Measurements from ENCODE around the gene NTMT1. TPM values are rescaled to one million over a fixed set of nuclear protein-coding genes. Genes with fewer than 3 reads are reported as not detected.

The NTMT1 gene
- total RNA-seq, 1 donor from 2014 or later: 55.1 TPM

DNA sequence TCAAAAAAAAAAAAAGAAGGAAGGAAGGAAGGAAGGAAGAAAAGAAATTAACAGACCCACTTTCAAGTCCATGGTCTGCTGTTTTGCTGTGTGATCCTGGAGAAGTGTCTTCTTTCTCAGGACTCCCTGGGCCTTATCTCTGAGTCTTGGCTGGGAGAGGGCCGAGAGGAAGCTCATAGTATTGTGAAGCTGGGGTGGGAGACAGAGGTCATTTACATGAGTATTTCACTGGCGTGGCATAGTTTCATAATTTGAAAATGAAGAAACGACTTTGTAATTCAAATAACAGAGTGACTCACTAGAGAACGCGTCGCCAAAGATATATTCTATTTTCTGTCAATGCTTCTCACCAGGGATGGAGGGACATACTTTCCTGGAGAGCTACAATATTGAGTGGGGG, 2.6 kb upstream of the NTMT1 start:
- no peaks in the 10 kb centered on the region for H3K27me3 ChIP-seq (ENCODE audit: insufficient read depth, low read length)
- peaks cover 5% of the 10 kb centered on the region for H3K27me3 Mint-ChIP-seq (ENCODE audit: low read depth, unreplicated experiment)
- no peak overlapping the region for H3K27ac Mint-ChIP-seq (ENCODE audit: unreplicated experiment)
- H3K4me3 Mint-ChIP-seq (ENCODE audit: unreplicated experiment): no peak overlapping the region
- no peaks in the 10 kb centered on the region for H3K9me3 Mint-ChIP-seq (ENCODE audit: unreplicated experiment)
- H3K4me3 ChIP-seq (ENCODE audit: insufficient read depth, low read depth, low read length): no peak overlapping the region
- H3K9ac ChIP-seq (ENCODE audit: low read length): no peak overlapping the region
- H4K20me1 ChIP-seq (ENCODE audit: insufficient read depth, low read length): peaks cover 20% of the 10 kb centered on the region
- H3K27ac ChIP-seq (ENCODE audit: low read depth, low read length): no peak overlapping the region
- H3K9me3 ChIP-seq (ENCODE audit: insufficient read depth, low read depth, low read length): no peaks in the 10 kb centered on the region
- H3K4me2 ChIP-seq (ENCODE audit: low read length): peak overlapping the region; percentile 23
- no peaks in the 10 kb centered on the region for H3K36me3 ChIP-seq (ENCODE audit: insufficient read depth, low read length)
- H3K4me1 Mint-ChIP-seq (ENCODE audit: low read depth, unreplicated experiment): peaks cover 17% of the 10 kb centered on the region
- H3K36me3 Mint-ChIP-seq (ENCODE audit: low read depth, unreplicated experiment): peaks cover 2% of the 10 kb centered on the region
- peaks cover 24% of the 10 kb centered on the region for H3K79me2 ChIP-seq (ENCODE audit: insufficient read depth, low read length)
- H3K4me1 ChIP-seq (ENCODE audit: insufficient read depth, low read length): peaks cover 37% of the 10 kb centered on the region
- DNase-seq (ENCODE audit: low read depth) (peak; percentile 45), FAIRE-seq (no peak)
- H2AFZ ChIP-seq (ENCODE audit: low read depth, low read length): peak overlapping the region; percentile 13
- TF ChIP-seq EZH2 (IDR thresholded peaks at IDR 0.05; ENCODE audit: insufficient read depth, low read length): no peak
- TF ChIP-seq, protein P1, sequence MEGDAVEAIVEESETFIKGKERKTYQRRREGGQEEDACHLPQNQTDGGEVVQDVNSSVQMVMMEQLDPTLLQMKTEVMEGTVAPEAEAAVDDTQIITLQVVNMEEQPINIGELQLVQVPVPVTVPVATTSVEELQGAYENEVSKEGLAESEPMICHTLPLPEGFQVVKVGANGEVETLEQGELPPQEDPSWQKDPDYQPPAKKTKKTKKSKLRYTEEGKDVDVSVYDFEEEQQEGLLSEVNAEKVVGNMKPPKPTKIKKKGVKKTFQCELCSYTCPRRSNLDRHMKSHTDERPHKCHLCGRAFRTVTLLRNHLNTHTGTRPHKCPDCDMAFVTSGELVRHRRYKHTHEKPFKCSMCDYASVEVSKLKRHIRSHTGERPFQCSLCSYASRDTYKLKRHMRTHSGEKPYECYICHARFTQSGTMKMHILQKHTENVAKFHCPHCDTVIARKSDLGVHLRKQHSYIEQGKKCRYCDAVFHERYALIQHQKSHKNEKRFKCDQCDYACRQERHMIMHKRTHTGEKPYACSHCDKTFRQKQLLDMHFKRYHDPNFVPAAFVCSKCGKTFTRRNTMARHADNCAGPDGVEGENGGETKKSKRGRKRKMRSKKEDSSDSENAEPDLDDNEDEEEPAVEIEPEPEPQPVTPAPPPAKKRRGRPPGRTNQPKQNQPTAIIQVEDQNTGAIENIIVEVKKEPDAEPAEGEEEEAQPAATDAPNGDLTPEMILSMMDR (IDR thresholded peaks at IDR 0.05; ENCODE audit: insufficient read depth, low read depth, low read length): no peak

DNA sequence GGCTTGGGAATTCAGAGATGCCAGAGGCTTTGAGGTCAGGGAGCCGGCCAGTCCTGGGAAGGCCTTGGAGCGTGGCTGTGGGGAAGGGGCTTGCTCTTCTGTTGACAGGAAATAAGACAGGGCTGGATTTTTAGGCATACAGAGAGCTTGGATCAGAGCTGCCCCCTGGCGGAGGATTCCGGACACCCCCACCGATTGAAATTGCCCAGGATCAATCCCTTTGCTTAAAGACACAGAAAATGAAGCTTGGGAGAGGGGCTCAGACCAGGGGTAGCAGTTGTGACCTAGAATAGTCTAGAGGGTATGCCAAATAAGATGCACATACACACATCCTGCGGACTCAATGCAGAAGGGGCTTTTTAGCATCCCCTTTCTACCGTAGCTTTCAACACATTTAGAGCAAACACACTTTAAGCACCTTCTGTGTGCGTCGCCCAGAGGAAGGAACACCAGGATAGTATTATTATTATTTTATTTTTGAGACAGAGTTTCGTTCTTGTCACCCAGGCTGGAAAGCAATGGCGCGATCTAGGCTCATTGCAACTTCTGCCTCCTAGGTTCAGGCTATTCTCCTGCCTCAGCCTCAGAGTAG, 1.7 kb upstream of the NTMT1 start:
- Histone ChIP-seq H3K79me2 (ENCODE audit: insufficient read depth, low read length) (peaks cover 34% of the 10 kb centered on the region), H3K9ac (ENCODE audit: low read length) (no peak overlapping the region), H3K4me1 (ENCODE audit: insufficient read depth, low read length) (peaks cover 41% of the 10 kb centered on the region), H3K27ac (ENCODE audit: low read depth, low read length) (no peak overlapping the region), H3K4me2 (ENCODE audit: low read length) (no peak overlapping the region), H3K36me3 (ENCODE audit: insufficient read depth, low read length) (no peaks in the 10 kb centered on the region), H3K4me3 (ENCODE audit: insufficient read depth, low read depth, low read length) (no peak overlapping the region), H3K27me3 (ENCODE audit: insufficient read depth, low read length) (no peaks in the 10 kb centered on the region), H4K20me1 (ENCODE audit: insufficient read depth, low read length) (peaks cover 29% of the 10 kb centered on the region), H3K9me3 (ENCODE audit: insufficient read depth, low read depth, low read length) (no peaks in the 10 kb centered on the region), H2AFZ (ENCODE audit: low read depth, low read length) (no peak overlapping the region)
- Mint-ChIP-seq H3K9me3 (ENCODE audit: unreplicated experiment) (no peaks in the 10 kb centered on the region), H3K36me3 (ENCODE audit: low read depth, unreplicated experiment) (peaks cover 2% of the 10 kb centered on the region), H3K27ac (ENCODE audit: unreplicated experiment) (peak overlapping the region; percentile 69), H3K4me1 (ENCODE audit: low read depth, unreplicated experiment) (peaks cover 26% of the 10 kb centered on the region), H3K4me3 (ENCODE audit: unreplicated experiment) (peak overlapping the region; percentile 57), H3K27me3 (ENCODE audit: low read depth, unreplicated experiment) (peaks cover 5% of the 10 kb centered on the region)
- DNase-seq (ENCODE audit: low read depth): peak; percentile 21
- TF ChIP-seq, protein P1 (IDR thresholded peaks at IDR 0.05; ENCODE audit: insufficient read depth, low read depth, low read length): peak; percentile 72
- TF ChIP-seq EZH2 (IDR thresholded peaks at IDR 0.05; ENCODE audit: insufficient read depth, low read length): no peak
- FAIRE-seq: no peak

DNA sequence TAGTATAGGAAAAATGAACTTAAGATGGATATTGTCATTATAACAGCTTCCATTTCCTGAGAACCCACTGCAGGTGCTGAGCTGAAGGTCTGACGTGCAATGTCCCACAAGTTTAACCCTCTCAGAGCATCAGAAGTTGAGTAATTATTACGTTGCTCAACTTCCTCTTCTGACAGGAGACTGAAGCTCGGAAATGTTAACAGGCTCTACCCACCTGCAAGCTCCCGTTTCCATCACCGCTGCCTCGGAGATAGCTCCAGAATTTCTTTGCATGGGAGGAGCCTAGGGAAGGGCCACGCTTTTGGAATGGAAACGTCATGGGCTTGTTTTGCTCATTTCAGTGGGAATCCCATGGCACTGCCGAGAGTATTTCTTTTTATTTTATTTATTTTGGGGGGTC, 1.0 kb upstream of the NTMT1 start:
- Mint-ChIP-seq H3K4me1 (ENCODE audit: low read depth, unreplicated experiment) (peaks cover 28% of the 10 kb centered on the region), H3K9me3 (ENCODE audit: unreplicated experiment) (no peaks in the 10 kb centered on the region)
- TF ChIP-seq EZH2 (IDR thresholded peaks at IDR 0.05; ENCODE audit: insufficient read depth, low read length): no peak
- TF ChIP-seq, protein P1 (IDR thresholded peaks at IDR 0.05; ENCODE audit: insufficient read depth, low read depth, low read length): no peak

More for the DNA sequence above, 1.0 kb upstream of the NTMT1 start:
- no peak for FAIRE-seq
- peaks cover 37% of the 10 kb centered on the region for H3K4me1 ChIP-seq (ENCODE audit: insufficient read depth, low read length)
- no peak for DNase-seq (ENCODE audit: low read depth)
- H2AFZ ChIP-seq (ENCODE audit: low read depth, low read length): no peak overlapping the region
- peaks cover 41% of the 10 kb centered on the region for H3K79me2 ChIP-seq (ENCODE audit: insufficient read depth, low read length)
- no peaks in the 10 kb centered on the region for H3K9me3 ChIP-seq (ENCODE audit: insufficient read depth, low read depth, low read length)
- no peaks in the 10 kb centered on the region for H3K27me3 ChIP-seq (ENCODE audit: insufficient read depth, low read length)
- peaks cover 5% of the 10 kb centered on the region for H3K27me3 Mint-ChIP-seq (ENCODE audit: low read depth, unreplicated experiment)
- H4K20me1 ChIP-seq (ENCODE audit: insufficient read depth, low read length): peaks cover 36% of the 10 kb centered on the region
- no peak overlapping the region for H3K4me3 Mint-ChIP-seq (ENCODE audit: unreplicated experiment)
- H3K27ac Mint-ChIP-seq (ENCODE audit: unreplicated experiment): no peak overlapping the region
- H3K27ac ChIP-seq (ENCODE audit: low read depth, low read length): no peak overlapping the region
- H3K4me2 ChIP-seq (ENCODE audit: low read length): no peak overlapping the region
- no peaks in the 10 kb centered on the region for H3K36me3 ChIP-seq (ENCODE audit: insufficient read depth, low read length)
- H3K36me3 Mint-ChIP-seq (ENCODE audit: low read depth, unreplicated experiment): peaks cover 2% of the 10 kb centered on the region
- H3K4me3 ChIP-seq (ENCODE audit: insufficient read depth, low read depth, low read length): no peak overlapping the region
- H3K9ac ChIP-seq (ENCODE audit: low read length): no peak overlapping the region
